MG63 (cell line): ENCODE data around the gene RASGRP3. TPM values are rescaled to one million over a fixed set of nuclear protein-coding genes. Genes with fewer than 3 reads are reported as not detected.
A peak's percentile ranks its signal among the peaks of the same experiment; 100 is the strongest.
"Not testable (repeated sequence)": the region's sequence is repeated elsewhere in the genome, so short reads cannot be mapped to it uniquely, and the experiment has no call there.

ENCODE experiments used
- DNase-seq: peaks from one replicate; pipeline ENCODE4 v3.0.0-alpha.2; 2020
- H3K27me3 ChIP-seq: fragments of 250-450 bp; sonication (Bioruptor Pico); 2 replicates; pipeline ENCODE4 v1.5.1; 2020; ENCODE audit warnings: mild to moderate bottlenecking, moderate library complexity
- H3K36me3 ChIP-seq: fragments of 250-450 bp; sonication (Bioruptor Pico); 2 replicates; pipeline ENCODE4 v1.5.1; 2020; ENCODE audit warnings: mild to moderate bottlenecking, moderate library complexity
- H3K4me3 ChIP-seq: fragments of 250-450 bp; sonication (Bioruptor Pico); 2 replicates; pipeline ENCODE4 v1.5.1; 2020; ENCODE audit warnings: mild to moderate bottlenecking, moderate library complexity
- H3K9me3 ChIP-seq: fragments of 250-450 bp; sonication (Bioruptor Pico); 2 replicates; pipeline ENCODE4 v1.5.1; 2020; ENCODE audit warnings: mild to moderate bottlenecking, moderate library complexity
- total RNA-seq: library from RNA; depleted of rRNA; stranded (reverse); fragments of >200 nt; shearing (Covaris generic); gene quantifications from 2 replicates; pipeline ENCODE4 v1.2.3, GENCODE V29; 2014; ENCODE audit warnings: low replicate concordance; rRNA removed

RASGRP3 gene
- total RNA-seq = 3.4 and 3.9 TPM in 2 replicates

GRCh38 chr2:33476131-33476792, at the start of gene RASGRP3:
RASGRP3 (plus strand) TSS chr2:33476649; CDS start chr2:33515137, 38,488 bp downstream.
- no peaks in the 10 kb centered on the region for H3K9me3 ChIP-seq
- H3K36me3 ChIP-seq = no peaks in the 10 kb centered on the region
- H3K27me3 ChIP-seq = no peaks in the 10 kb centered on the region
- H3K4me3 ChIP-seq = peak within 1 kb of the TSS; percentile 54
- peak; percentile 83 for DNase-seq

GRCh38 chr2:33426666-33427231, 49.7 kb upstream of the RASGRP3 start:
- no peaks in the 10 kb centered on the region for H3K27me3 ChIP-seq
- H3K4me3 ChIP-seq = no peak overlapping the region
- no peaks in the 10 kb centered on the region; the same call in 1 of the 2 replicates for H3K9me3 ChIP-seq
- peak; percentile 94 for DNase-seq
- no peaks in the 10 kb centered on the region for H3K36me3 ChIP-seq

- H3K36me3 ChIP-seq = no peaks in the 10 kb centered on the region; the same call in 1 of the 2 replicates
- no peaks in the 10 kb centered on the region for H3K27me3 ChIP-seq
- DNase-seq = no peak
- H3K9me3 ChIP-seq = peaks cover 2% of the 10 kb centered on the region; the same call in 1 of the 2 replicates
- no peak overlapping the region for H3K4me3 ChIP-seq
Measured at GRCh38 chr2:33430077-33430476, 46.4 kb upstream of the RASGRP3 start.

GRCh38 chr2:33430856-33431255, 45.6 kb upstream of the RASGRP3 start:
- Histone ChIP-seq H3K4me3 (no peak overlapping the region), H3K27me3 (no peaks in the 10 kb centered on the region), H3K36me3 (no peaks in the 10 kb centered on the region; the same call in 1 of the 2 replicates), H3K9me3 (peaks cover 2% of the 10 kb centered on the region; the same call in 1 of the 2 replicates)
- DNase-seq = no peak

GRCh38 chr2:33432871-33433270, 43.6 kb upstream of the RASGRP3 start:
- no peaks in the 10 kb centered on the region; the same call in 1 of the 2 replicates for H3K36me3 ChIP-seq
- H3K4me3 ChIP-seq = no peak overlapping the region
- peaks cover 2% of the 10 kb centered on the region; the same call in 1 of the 2 replicates for H3K9me3 ChIP-seq
- no peak for DNase-seq
- H3K27me3 ChIP-seq = no peaks in the 10 kb centered on the region

GRCh38 chr2:33433279-33434235, 42.9 kb upstream of the RASGRP3 start:
- no peak for DNase-seq
- H3K9me3 ChIP-seq = peaks cover 2% of the 10 kb centered on the region; the same call in 1 of the 2 replicates
- no peak overlapping the region for H3K4me3 ChIP-seq
- no peaks in the 10 kb centered on the region for H3K27me3 ChIP-seq
- no peaks in the 10 kb centered on the region; the same call in 1 of the 2 replicates for H3K36me3 ChIP-seq

GRCh38 chr2:33435518-33435917, 40.9 kb upstream of the RASGRP3 start:
- peaks cover 2% of the 10 kb centered on the region; the same call in 1 of the 2 replicates for H3K9me3 ChIP-seq
- no peaks in the 10 kb centered on the region for H3K27me3 ChIP-seq
- H3K4me3 ChIP-seq = no peak overlapping the region
- no peaks in the 10 kb centered on the region; the same call in 1 of the 2 replicates for H3K36me3 ChIP-seq
- DNase-seq = no peak

- peaks cover 2% of the 10 kb centered on the region; the same call in 1 of the 2 replicates for H3K9me3 ChIP-seq
- no peak for DNase-seq
- no peaks in the 10 kb centered on the region for H3K27me3 ChIP-seq
- H3K4me3 ChIP-seq = no peak overlapping the region
- no peaks in the 10 kb centered on the region; the same call in 1 of the 2 replicates for H3K36me3 ChIP-seq
Measured at GRCh38 chr2:33436083-33436482, 40.4 kb upstream of the RASGRP3 start.

- peak; percentile 43 for DNase-seq
- no peaks in the 10 kb centered on the region; the same call in 1 of the 2 replicates for H3K36me3 ChIP-seq
- 0 out of 2 replicates have a peak, but pooled peaks cover under 1% of the 10 kb centered on the region for H3K9me3 ChIP-seq
- H3K4me3 ChIP-seq = no peak overlapping the region
- H3K27me3 ChIP-seq = no peaks in the 10 kb centered on the region
Measured at GRCh38 chr2:33437297-33437696, 39.2 kb upstream of the RASGRP3 start.

- no peak for DNase-seq
- H3K27me3 ChIP-seq = no peaks in the 10 kb centered on the region
- H3K9me3 ChIP-seq = no peaks in the 10 kb centered on the region
- H3K36me3 ChIP-seq = no peaks in the 10 kb centered on the region; the same call in 1 of the 2 replicates
- no peak overlapping the region for H3K4me3 ChIP-seq
Measured at GRCh38 chr2:33437815-33438214, 38.6 kb upstream of the RASGRP3 start.

- Histone ChIP-seq H3K27me3 (no peaks in the 10 kb centered on the region), H3K4me3 (no peak overlapping the region), H3K9me3 (no peaks in the 10 kb centered on the region), H3K36me3 (no peaks in the 10 kb centered on the region; the same call in 1 of the 2 replicates)
- DNase-seq = peak; percentile 55
Measured at GRCh38 chr2:33441235-33441810, 35.1 kb upstream of the RASGRP3 start.

- not testable (repeated sequence) for H3K36me3 ChIP-seq, H3K27me3 ChIP-seq, H3K9me3 ChIP-seq, DNase-seq, H3K4me3 ChIP-seq
Measured at GRCh38 chr2:33442052-33442451, 34.4 kb upstream of the RASGRP3 start.

GRCh38 chr2:33442528-33443079, 33.8 kb upstream of the RASGRP3 start:
- H3K36me3 ChIP-seq = no peaks in the 10 kb centered on the region; the same call in 1 of the 2 replicates
- no peak for DNase-seq

GRCh38 chr2:33443274-33443829, 33.1 kb upstream of the RASGRP3 start:
- Histone ChIP-seq H3K9me3 (no peaks in the 10 kb centered on the region), H3K27me3 (no peaks in the 10 kb centered on the region), H3K4me3 (no peak overlapping the region), H3K36me3 (no peaks in the 10 kb centered on the region; the same call in 1 of the 2 replicates)
- DNase-seq = no peak

More at GRCh38 chr2:33442528-33443079, 33.8 kb upstream of the RASGRP3 start:
- Histone ChIP-seq H3K9me3 (no peaks in the 10 kb centered on the region), H3K27me3 (no peaks in the 10 kb centered on the region), H3K4me3 (no peak overlapping the region)

- H3K9me3 ChIP-seq = no peaks in the 10 kb centered on the region
- no peak overlapping the region for H3K4me3 ChIP-seq
- H3K36me3 ChIP-seq = no peaks in the 10 kb centered on the region; the same call in 1 of the 2 replicates
- no peaks in the 10 kb centered on the region for H3K27me3 ChIP-seq
- no peak for DNase-seq
Measured at GRCh38 chr2:33444967-33445366, 31.5 kb upstream of the RASGRP3 start.
